ENCODE results near the gene MDP1.
"Not testable (repeated sequence)": the region's sequence is repeated elsewhere in the genome, so short reads cannot be mapped to it uniquely, and the experiment has no call there.

Gene MDP1

GRCh38 chr14:24251880-24252288, 36.0 kb upstream of the MDP1 start:
- no peak for DNase-seq

- DNase-seq = no peak
These were observed 34.5 kb upstream of the MDP1 start for GRCh38 chr14:24250354-24250753.

DNA sequence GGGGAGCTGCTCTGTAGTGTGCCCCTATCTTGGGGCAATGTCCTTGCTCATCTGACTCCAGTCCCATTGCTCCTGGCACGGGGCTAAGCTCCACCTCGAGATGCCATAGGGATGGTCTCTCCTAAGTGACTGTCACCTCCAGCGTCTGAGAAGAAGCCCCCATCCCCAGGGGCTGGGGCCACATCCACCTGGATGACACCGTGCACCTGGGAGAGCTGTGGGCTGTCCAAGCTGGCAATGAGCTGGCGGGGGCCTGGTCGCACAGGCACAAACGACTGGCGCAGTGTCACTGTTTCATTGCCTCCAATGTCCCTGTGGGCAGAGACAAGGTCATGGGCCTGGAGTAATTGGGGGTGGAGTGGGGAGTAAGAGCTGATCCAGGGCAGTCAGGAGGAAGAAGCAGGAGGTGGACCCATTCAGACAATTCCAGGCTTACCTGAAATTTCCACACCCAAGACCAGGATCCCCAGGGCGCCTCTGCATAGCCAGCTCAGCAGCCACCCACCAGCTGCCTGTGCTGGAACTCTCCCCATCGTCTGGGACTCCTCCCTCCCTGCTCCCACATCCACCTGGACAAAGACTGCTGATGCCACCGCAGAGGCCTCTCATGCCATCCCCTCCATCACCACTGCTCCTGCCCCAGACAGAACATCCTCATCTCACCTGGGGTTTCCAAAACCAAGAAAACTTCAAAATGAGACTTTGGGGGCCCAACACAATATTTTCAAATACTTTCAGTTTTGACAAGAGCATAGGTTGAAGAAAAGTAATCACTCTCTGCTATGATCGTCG, 33.6 kb upstream of the MDP1 start:
- DNase-seq = no peak

DNA sequence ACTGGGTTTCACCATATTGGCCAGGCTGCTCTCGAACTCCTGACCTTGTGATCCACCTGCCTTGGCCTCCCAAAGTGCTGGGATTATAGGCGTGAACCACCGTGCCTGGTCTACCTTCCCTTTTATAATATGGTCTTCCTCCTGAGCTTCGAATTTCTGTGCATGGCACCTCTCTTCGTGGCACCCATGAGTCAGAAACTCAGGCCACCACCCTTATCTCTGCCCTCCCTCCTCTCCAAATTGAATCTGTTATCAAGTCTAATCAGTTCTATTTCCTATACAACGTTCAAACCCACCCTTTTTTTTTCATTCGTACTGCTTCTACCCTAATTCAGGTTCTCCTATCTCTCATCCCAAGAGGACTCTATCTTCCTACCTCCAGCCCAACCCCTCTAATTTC, 31.6 kb upstream of the MDP1 start:
- no peak for DNase-seq

- DNase-seq = no peak
These were observed 30.9 kb upstream of the MDP1 start for GRCh38 chr14:24246765-24247212.

DNA sequence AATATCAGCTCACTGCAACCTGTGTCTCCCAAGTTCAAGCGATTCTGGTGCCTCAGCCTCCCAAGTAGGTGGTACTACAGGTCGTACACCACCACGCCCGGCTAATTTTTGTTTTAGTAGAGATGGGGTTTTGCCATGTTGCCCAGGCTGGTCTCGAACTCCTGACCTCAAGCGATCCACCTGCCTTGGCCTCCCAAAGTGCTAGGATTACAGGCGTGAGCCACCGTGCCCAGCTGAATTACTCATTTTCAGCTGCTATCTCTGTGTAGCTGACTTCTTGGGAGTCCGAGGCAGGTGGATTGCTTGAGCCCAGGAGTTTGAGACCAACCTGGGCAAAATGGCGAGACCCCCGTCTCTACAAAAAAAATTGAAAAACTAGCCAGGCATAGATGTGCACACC, 29.5 kb upstream of the MDP1 start:
- DNase-seq = not testable (repeated sequence)

DNA sequence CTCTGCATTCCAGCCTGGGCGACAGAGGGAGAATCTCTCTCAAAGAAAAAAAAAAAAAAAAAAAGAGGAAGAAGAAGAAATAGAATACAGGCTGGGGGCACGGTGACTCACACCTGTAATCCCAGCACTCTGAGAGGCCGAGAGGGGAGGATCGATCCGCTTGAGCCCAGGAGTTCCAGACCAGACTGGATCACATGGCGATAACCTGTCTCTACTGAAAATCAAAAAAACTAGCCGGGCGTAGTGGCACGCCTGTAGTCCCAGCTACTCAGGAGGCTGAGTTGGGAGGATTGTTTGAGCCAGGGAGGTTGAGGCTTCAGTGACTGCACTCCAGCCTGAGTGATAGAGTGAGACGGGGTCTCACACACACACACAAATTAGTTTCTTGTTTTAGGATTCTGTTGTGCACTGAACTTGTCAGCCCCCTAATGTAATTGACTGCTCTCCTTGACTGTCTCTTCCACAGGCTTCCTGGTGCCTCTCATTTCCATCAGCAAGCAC, 27.5 kb upstream of the MDP1 start:
- DNase-seq = peak in 1 of 51 donors; percentile 45

- DNase-seq = peak in 32 of 51 donors; percentile 84 to 99 (median 94)
These were observed 26.1 kb upstream of the MDP1 start for GRCh38 chr14:24241829-24242443.

DNA sequence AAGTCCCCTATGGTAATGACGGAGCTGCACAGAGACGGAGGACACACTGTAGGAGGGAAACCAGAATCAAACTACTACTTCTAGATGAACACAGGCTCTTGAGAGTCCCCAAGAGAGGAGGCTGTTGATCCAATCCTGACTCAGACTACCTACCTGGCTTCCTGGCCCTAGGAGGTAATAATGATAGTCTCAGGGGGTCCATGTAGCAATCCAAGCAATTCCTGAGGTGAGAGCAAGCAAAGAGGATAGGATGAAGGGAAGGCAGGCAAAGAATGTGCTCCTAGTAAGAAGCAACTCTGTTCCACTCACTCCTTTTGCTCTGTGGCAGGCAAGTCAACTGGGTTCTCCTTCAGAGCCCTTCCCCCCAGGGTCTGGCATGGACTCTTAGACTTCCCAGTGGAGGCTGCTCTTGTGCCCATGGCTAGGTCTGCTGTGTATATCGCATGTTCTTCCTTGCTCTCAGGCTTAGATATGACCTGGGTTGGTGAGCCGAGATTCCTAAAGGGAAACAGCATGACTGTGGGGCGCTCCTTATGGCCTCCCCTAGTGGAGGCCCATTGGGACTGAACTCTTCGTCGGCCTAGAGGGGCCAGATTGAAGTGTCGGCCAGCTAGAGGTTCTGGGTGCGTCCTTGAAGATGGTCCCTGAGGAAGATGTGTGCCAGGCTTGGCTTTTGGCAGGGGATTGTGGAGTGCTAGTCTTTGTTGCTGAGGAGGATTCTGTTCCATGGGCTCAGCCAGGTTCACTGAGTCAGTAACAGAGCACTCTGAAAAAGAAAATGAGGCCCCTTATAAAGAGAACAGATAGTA, 24.4 kb upstream of the MDP1 start:
- no peak for DNase-seq

- DNase-seq = no peak
These were observed 22.7 kb upstream of the MDP1 start for GRCh38 chr14:24238527-24239037.

DNA sequence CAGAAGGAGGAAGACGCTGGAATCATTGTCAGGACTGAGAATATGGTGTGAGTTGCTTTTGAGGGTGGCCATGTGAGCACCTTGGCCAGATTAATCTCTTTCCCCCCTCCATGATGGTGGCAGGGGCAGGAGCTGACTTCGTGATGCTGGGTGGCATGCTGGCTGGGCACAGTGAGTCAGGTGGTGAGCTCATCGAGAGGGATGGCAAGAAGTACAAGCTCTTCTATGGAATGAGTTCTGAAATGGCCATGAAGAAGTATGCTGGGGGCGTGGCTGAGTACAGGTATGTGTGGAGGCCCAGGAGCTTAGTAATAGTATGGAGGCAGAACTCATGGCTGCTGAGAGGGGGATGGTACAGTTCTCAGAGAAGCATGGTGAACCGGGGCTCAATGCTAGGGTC, 22.3 kb upstream of the MDP1 start:
- peak in 1 of 51 donors; percentile 28 for DNase-seq

- no peak for DNase-seq
These were observed 21.6 kb upstream of the MDP1 start for GRCh38 chr14:24237463-24237955.

DNA sequence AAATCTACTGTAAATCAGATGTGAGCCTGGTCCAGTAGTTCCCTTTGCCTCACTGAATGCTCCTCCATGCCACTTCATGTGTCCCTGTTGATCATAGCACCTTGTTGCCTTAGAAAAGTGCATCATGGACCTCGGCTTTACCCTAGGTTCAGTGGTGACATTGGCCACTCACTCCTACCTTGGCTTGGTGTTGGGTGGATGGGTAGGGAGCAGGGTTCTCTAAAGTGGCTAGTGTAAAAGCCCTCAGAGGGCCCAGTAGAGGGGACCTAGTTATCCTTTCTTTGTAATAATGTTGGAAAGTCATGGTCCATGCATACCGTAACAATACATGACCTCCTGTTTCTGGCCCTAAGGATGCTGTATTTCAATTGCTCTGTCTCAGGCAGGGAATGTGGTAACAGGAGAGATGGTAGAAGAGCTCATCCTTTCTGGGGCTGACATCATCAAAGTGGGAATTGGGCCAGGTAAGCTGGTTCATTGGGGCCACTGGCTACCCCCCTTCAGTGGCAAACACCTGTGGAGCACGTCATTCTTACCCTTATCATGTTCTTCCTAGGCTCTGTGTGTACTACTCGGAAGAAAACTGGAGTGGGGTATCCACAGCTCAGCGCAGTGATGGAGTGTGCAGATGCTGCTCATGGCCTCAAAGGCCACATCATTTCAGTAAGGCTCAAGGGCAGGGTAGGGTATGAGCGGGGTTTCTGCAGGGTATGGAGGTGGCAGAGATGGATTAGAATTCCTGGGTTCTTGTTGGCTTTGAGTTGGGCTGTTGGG, 21.0 kb upstream of the MDP1 start:
- DNase-seq = no peak

GRCh38 chr14:24235804-24236688, 20.2 kb upstream of the MDP1 start:
- DNase-seq = no peak

- no peak for DNase-seq
These were observed 18.5 kb upstream of the MDP1 start for GRCh38 chr14:24234095-24235005.

DNA sequence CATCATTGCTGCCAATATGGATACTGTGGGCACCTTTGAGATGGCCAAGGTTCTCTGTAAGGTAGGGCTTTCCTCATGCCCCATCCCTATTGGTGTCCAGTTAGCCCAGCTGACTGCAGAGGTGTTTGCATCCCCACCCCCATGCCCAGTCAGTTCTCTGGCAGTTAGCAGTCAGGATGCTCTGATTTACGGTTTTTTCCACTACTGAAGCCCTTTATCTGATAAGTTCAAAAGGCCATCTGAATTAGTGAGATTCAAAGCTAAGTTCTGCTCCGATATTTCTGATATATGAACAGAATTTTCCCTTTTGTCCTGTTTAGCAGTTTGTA, 17.6 kb upstream of the MDP1 start:
- DNase-seq = no peak

GRCh38 chr14:24232645-24233537, 17.0 kb upstream of the MDP1 start, which contains the start of gene GMPR2:
Gene GMPR2, plus strand, starts transcription at chr14:24232929. Its CDS starts 325 bp downstream, at chr14:24233254.
- DNase-seq = peak in 6 of 51 donors; percentile 40 to 82 (median 78)

Measured in hypothalamus (tissue), 51 donors.